Neural cell (in vitro differentiated cells): ENCODE data around the gene EIF5A. TPM values are rescaled to one million over a fixed set of nuclear protein-coding genes. Genes with fewer than 3 reads are reported as not detected.

Experiments
- H2AFZ ChIP-seq: fragments of 200-600, 300-800 bp; sonication (generic), shearing (Covaris generic); 2 replicates; pipeline ENCODE4 v1.6.0; 2014; ENCODE audit warnings: low read depth, mild to moderate bottlenecking, antibody characterized with exemption, low read length, moderate library complexity
- H3F3A ChIP-seq: fragments of 200-600 bp; shearing (Covaris generic); 2 replicates; pipeline ENCODE4 v1.6.1; 2016; ENCODE audit warnings: mild to moderate bottlenecking, moderate library complexity, mixed read lengths, antibody characterized with exemption, low read length; ENCODE audit not compliant: insufficient read depth, poor library complexity, severe bottlenecking
- H3K27ac ChIP-seq: fragments of 200-600, 300-800 bp; sonication (generic), shearing (Covaris generic); 2 replicates; pipeline ENCODE4 v1.5.1; 2014; ENCODE audit warnings: mild to moderate bottlenecking, low read length, moderate library complexity
- H3K27me3 ChIP-seq: fragments of 300-800, 200-600 bp; sonication (generic), shearing (Covaris generic); 2 replicates; pipeline ENCODE4 v1.6.0; 2014; ENCODE audit warnings: mild to moderate bottlenecking, low read depth, low read length, moderate library complexity; ENCODE audit not compliant: insufficient read depth
- H3K36me3 ChIP-seq: fragments of 300-800, 200-600 bp; sonication (generic), shearing (Covaris generic); 2 replicates; pipeline ENCODE4 v1.5.1; 2014; ENCODE audit warnings: mild to moderate bottlenecking, antibody characterized with exemption, low read length, moderate library complexity; ENCODE audit not compliant: insufficient read depth
- H3K4me2 ChIP-seq: fragments of 300-800, 200-600 bp; sonication (generic), shearing (Covaris generic); 2 replicates; pipeline ENCODE4 v1.6.0; 2014; ENCODE audit warnings: mild to moderate bottlenecking, low read length
- H3K4me3 ChIP-seq: fragments of 300-800, 200-600 bp; sonication (generic), shearing (Covaris generic); 2 replicates; pipeline ENCODE4 v1.5.1; 2014; ENCODE audit warnings: mild to moderate bottlenecking, low read length, moderate library complexity
- H3K79me2 ChIP-seq: fragments of 200-600 bp; shearing (Covaris generic); replicated peaks from 2 replicates; pipeline ENCODE4 v1.6.0; 2014; ENCODE audit warnings: mild to moderate bottlenecking, low read length, moderate library complexity; ENCODE audit not compliant: insufficient read depth
- H3K9ac ChIP-seq: fragments of 300-800, 200-600 bp; sonication (generic), shearing (Covaris generic); 2 replicates; pipeline ENCODE4 v1.6.1; 2016; ENCODE audit warnings: mild to moderate bottlenecking, low read length, mixed read lengths
- H3K9me2 ChIP-seq: fragments of 200-600 bp; shearing (Covaris generic); 2 replicates; pipeline ENCODE4 v1.6.1; 2016; ENCODE audit warnings: mild to moderate bottlenecking, low read length, mixed read lengths; ENCODE audit not compliant: insufficient read depth
- H3K9me3 ChIP-seq: fragments of 200-600, 300-800 bp; sonication (generic), shearing (Covaris generic); 2 replicates; pipeline ENCODE4 v1.6.1; 2016; ENCODE audit warnings: mild to moderate bottlenecking, mixed run types, low read length, moderate library complexity, mixed read lengths
- H4K20me1 ChIP-seq: fragments of 200-600 bp; shearing (Covaris generic); 2 replicates; pipeline ENCODE4 v1.6.1; 2016; ENCODE audit warnings: mild to moderate bottlenecking, mixed run types; ENCODE audit not compliant: insufficient read depth
- EP300 ChIP-seq: fragments of 450-650 bp; conservative IDR thresholded peaks from 2 replicates; pipeline ENCODE4 v1.6.1; 2014; ENCODE audit warnings: antibody characterized with exemption, mild to moderate bottlenecking, moderate library complexity; ENCODE audit not compliant: poor library complexity, severe bottlenecking
- EZH2 ChIP-seq: fragments of 200-600, 300-800 bp; shearing (Covaris generic), sonication (generic); IDR thresholded peaks from 2 replicates; pipeline ENCODE4 v1.6.1; 2014; ENCODE audit warnings: antibody characterized with exemption, low read length, borderline replicate concordance, mild to moderate bottlenecking; ENCODE audit not compliant: insufficient read depth, poor library complexity, severe bottlenecking
- MXI1 ChIP-seq: fragments of 450-650 bp; conservative IDR thresholded peaks from 2 replicates; pipeline ENCODE4 v1.6.1; 2014; ENCODE audit warnings: antibody characterized with exemption, mild to moderate bottlenecking; ENCODE audit not compliant: poor library complexity, severe bottlenecking
- POLR2AphosphoS5 ChIP-seq: IDR thresholded peaks from 2 replicates; pipeline ENCODE4 v1.6.1; 2012
- RAD21 ChIP-seq: fragments of 450-650 bp; conservative IDR thresholded peaks from 2 replicates; pipeline ENCODE4 v1.6.1; 2014; ENCODE audit warnings: antibody characterized with exemption, mild to moderate bottlenecking, moderate library complexity
- SMC3 ChIP-seq: fragments of 450-650 bp; conservative IDR thresholded peaks from 2 replicates; pipeline ENCODE4 v1.6.1; 2014; ENCODE audit warnings: antibody characterized with exemption, mild to moderate bottlenecking, moderate library complexity; ENCODE audit not compliant: poor library complexity
- TAF1 ChIP-seq: IDR thresholded peaks from 2 replicates; pipeline ENCODE4 v1.6.1; 2012; ENCODE audit warnings: low read depth
- polyA plus RNA-seq: library from polyadenylated mRNA; depleted of rRNA; stranded (reverse); fragments of >200 nt; gene quantifications from 2 replicates; pipeline ENCODE4 v1.2.3, GENCODE V29; 2014
- TF ChIP-seq, protein P1 (sequence below): IDR thresholded peaks from 2 replicates; pipeline ENCODE4 v1.6.1; 2012; ENCODE audit warnings: borderline replicate concordance
- TF ChIP-seq, protein P2 (sequence below): fragments of 450-650 bp; IDR thresholded peaks from 2 replicates; pipeline ENCODE4 v1.5.1; 2014; ENCODE audit warnings: antibody characterized with exemption, mild to moderate bottlenecking, moderate library complexity; ENCODE audit not compliant: poor library complexity, severe bottlenecking

EIF5A gene
- polyA plus RNA-seq, 1 donor from 2014 or later, result 164 TPM

DNA sequence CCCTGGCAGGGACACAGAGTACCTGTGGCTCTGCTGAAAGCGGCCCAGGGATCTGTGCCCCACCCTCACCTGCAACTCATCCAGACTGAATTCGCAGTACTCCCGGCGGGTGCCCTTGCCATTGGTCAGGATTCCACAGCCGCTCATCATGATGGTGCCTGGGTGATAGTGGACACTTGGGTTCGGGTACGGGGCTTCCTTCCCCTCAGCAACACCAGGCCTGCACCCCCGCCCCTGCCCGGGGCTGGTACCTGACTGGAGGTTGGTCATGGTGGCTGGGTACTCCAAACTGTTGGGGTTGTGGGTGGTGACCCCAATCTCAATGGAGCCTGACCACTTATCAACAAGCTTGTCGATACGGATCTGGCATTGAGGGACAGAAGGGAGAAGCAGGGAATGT lies 18.8 kb downstream of the EIF5A start:
- Histone ChIP-seq H2AFZ (no peak overlapping the region), H3K27me3 (no peaks in the 10 kb centered on the region), H3K9ac (no peak overlapping the region), H4K20me1 (no peaks in the 10 kb centered on the region), H3K27ac (no peak overlapping the region), H3K9me3 (no peaks in the 10 kb centered on the region), H3K4me2 (no peak overlapping the region), H3K36me3 (no peaks in the 10 kb centered on the region), H3F3A (no peaks in the 10 kb centered on the region), H3K4me3 (no peak overlapping the region), H3K9me2 (no peaks in the 10 kb centered on the region), H3K79me2 (peaks cover 9% of the 10 kb centered on the region)
- TF ChIP-seq SMC3, result no peak
- no peak for TF ChIP-seq EP300

DNA sequence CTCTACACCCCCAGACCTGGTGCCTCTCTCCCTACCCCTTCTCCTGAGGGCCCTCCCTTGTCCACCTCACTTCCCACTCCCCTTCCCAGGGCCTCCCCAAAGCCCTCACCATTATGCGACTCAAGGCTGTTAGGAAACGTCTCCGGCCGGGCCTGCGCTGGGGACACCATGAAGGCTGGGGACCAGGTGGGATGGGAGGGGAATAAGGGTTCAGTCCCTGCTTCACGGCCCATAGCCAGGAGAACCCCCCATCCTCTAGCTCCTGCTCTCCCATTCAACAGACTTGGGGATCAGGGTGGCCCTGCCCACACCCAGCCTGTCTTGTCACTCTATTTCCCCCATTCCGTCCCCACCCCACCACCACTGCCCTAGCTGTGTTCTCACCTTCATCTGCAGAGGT lies 19.6 kb downstream of the EIF5A start:
- H3K79me2 ChIP-seq, result peaks cover 9% of the 10 kb centered on the region
- no peak overlapping the region for H3K9ac ChIP-seq
- H2AFZ ChIP-seq, result no peak overlapping the region
- no peaks in the 10 kb centered on the region for H3K9me2 ChIP-seq
- H3K4me2 ChIP-seq, result no peak overlapping the region
- H3K27ac ChIP-seq, result no peak overlapping the region
- no peaks in the 10 kb centered on the region for H3F3A ChIP-seq
- H3K4me3 ChIP-seq, result peak overlapping the region; percentile 92
- no peaks in the 10 kb centered on the region for H3K36me3 ChIP-seq
- no peaks in the 10 kb centered on the region for H3K27me3 ChIP-seq
- H4K20me1 ChIP-seq, result no peaks in the 10 kb centered on the region
- no peak for TF ChIP-seq POLR2AphosphoS5
- TF ChIP-seq, protein P1, sequence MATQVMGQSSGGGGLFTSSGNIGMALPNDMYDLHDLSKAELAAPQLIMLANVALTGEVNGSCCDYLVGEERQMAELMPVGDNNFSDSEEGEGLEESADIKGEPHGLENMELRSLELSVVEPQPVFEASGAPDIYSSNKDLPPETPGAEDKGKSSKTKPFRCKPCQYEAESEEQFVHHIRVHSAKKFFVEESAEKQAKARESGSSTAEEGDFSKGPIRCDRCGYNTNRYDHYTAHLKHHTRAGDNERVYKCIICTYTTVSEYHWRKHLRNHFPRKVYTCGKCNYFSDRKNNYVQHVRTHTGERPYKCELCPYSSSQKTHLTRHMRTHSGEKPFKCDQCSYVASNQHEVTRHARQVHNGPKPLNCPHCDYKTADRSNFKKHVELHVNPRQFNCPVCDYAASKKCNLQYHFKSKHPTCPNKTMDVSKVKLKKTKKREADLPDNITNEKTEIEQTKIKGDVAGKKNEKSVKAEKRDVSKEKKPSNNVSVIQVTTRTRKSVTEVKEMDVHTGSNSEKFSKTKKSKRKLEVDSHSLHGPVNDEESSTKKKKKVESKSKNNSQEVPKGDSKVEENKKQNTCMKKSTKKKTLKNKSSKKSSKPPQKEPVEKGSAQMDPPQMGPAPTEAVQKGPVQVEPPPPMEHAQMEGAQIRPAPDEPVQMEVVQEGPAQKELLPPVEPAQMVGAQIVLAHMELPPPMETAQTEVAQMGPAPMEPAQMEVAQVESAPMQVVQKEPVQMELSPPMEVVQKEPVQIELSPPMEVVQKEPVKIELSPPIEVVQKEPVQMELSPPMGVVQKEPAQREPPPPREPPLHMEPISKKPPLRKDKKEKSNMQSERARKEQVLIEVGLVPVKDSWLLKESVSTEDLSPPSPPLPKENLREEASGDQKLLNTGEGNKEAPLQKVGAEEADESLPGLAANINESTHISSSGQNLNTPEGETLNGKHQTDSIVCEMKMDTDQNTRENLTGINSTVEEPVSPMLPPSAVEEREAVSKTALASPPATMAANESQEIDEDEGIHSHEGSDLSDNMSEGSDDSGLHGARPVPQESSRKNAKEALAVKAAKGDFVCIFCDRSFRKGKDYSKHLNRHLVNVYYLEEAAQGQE, result no peak
- TF ChIP-seq RAD21, result no peak
- no peak for TF ChIP-seq EZH2
- TF ChIP-seq TAF1, result no peak
- no peak for TF ChIP-seq SMC3
- no peak for TF ChIP-seq MXI1
- TF ChIP-seq, protein P2, sequence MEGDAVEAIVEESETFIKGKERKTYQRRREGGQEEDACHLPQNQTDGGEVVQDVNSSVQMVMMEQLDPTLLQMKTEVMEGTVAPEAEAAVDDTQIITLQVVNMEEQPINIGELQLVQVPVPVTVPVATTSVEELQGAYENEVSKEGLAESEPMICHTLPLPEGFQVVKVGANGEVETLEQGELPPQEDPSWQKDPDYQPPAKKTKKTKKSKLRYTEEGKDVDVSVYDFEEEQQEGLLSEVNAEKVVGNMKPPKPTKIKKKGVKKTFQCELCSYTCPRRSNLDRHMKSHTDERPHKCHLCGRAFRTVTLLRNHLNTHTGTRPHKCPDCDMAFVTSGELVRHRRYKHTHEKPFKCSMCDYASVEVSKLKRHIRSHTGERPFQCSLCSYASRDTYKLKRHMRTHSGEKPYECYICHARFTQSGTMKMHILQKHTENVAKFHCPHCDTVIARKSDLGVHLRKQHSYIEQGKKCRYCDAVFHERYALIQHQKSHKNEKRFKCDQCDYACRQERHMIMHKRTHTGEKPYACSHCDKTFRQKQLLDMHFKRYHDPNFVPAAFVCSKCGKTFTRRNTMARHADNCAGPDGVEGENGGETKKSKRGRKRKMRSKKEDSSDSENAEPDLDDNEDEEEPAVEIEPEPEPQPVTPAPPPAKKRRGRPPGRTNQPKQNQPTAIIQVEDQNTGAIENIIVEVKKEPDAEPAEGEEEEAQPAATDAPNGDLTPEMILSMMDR, result no peak
- no peaks in the 10 kb centered on the region for H3K9me3 ChIP-seq

DNA sequence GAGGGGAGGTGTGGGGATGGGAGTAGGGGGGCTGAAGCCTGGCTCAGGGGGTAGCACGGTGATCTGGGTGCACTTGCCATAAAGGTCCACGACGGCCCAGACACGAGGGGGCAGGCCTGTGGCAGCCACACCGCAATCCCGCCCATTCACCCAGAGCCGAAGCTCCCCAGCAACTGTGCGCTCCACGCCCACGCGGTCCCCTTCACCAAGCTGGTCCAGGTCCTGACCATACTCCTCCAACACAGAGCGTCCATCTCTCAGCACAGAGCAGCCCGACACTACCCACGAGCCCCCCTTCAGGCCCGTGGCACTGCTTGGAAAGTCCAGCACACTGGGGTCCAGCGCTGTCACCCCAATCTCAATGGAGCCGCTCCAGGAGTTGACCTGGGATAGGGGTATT lies 20.1 kb downstream of the EIF5A start:
- Histone ChIP-seq H3K27ac (no peak overlapping the region), H3K36me3 (no peaks in the 10 kb centered on the region), H3K79me2 (peaks cover 9% of the 10 kb centered on the region), H3F3A (no peaks in the 10 kb centered on the region), H3K4me3 (peak overlapping the region; percentile 92), H2AFZ (no peak overlapping the region), H3K9me3 (no peaks in the 10 kb centered on the region), H3K9ac (peak overlapping the region; percentile 81), H3K9me2 (no peaks in the 10 kb centered on the region), H4K20me1 (no peaks in the 10 kb centered on the region), H3K27me3 (no peaks in the 10 kb centered on the region), H3K4me2 (no peak overlapping the region)
- TF ChIP-seq SMC3 (no peak), EP300 (no peak), EZH2 (no peak), MXI1 (no peak), RAD21 (no peak), POLR2AphosphoS5 (no peak), TAF1 (no peak)
- TF ChIP-seq, protein P1, result no peak
- TF ChIP-seq, protein P2, result no peak
